ENCODE data around the gene DDO. TPM values are rescaled to one million over a fixed set of nuclear protein-coding genes. Genes with fewer than 3 reads are reported as not detected.

The DDO gene
- polyA plus RNA-seq, 1 donor (not counting 4 experiments of a cell fraction or from before 2014, with no cell fraction given): not detected

DNA sequence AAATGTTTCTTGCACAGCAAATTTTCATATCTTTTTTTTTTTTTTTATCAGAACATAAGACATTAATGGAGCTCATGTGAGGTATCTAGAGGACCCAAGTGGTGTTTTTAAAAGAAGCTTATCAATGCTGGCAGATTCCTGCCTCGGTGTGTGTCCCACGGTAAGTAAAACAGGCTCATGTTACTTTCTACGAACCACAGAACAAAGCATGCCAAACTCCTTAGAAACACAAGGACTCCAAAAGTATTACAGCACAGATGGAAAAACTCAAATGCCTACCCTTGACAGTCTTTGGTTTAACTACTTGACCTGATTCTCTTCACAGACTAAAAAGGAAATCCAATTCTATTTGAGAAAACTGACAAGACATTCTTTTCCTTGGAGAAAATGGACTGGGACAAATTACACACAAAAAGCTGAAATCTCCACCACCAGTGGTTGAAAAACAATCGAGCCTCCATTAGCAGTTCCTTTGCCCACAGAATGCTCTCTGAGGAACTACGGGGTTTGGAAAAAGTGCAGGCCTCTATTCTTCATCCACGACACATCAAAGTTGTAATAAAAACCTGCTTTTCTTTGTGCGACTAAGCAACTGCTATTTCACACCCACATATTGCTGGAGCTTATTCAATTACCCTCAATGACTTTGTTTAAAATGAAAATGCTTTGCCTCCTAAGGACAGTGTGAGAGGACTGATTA lies 62.7 kb downstream of the DDO start:
- no peak overlapping the region for H3K4me3 ChIP-seq (ENCODE audit: control insufficient read depth in 2 of 3, extremely low read depth in 1 of 3, insufficient read depth in 2 of 3, low read depth in 1 of 3, low read length in 3 of 3)
- H3K9ac ChIP-seq (ENCODE audit: control insufficient read depth, extremely low read depth, insufficient read depth, low read length): no peak overlapping the region
- H3K4me2 ChIP-seq (ENCODE audit: control insufficient read depth, extremely low read depth, insufficient read depth, low read depth, low read length): no peak overlapping the region
- H3K9me1 ChIP-seq (ENCODE audit: control insufficient read depth, extremely low read depth, insufficient read depth, low read length): no peaks in the 10 kb centered on the region
- no peak overlapping the region for H3K27ac ChIP-seq (ENCODE audit: control insufficient read depth, insufficient read depth, low read length)
- no peaks in the 10 kb centered on the region for H3K4me1 ChIP-seq (ENCODE audit: control insufficient read depth, extremely low read depth, insufficient read depth, low read length)
- no peaks in the 10 kb centered on the region for H3K79me2 ChIP-seq (ENCODE audit: control insufficient read depth, insufficient read depth, low read length)
- FAIRE-seq (no peak), DNase-seq (ENCODE audit: low read depth, low spot score) (no peak)
- no peaks in the 10 kb centered on the region for H3K36me3 ChIP-seq (ENCODE audit: control insufficient read depth in 2 of 2, extremely low read depth in 1 of 2, insufficient read depth in 2 of 2, low read length in 2 of 2)
- H3K9me3 ChIP-seq (ENCODE audit: control insufficient read depth, low read depth, low read length): no peaks in the 10 kb centered on the region
- H4K20me1 ChIP-seq (ENCODE audit: control insufficient read depth, extremely low read depth, insufficient read depth, low read length): no peaks in the 10 kb centered on the region
- no peak overlapping the region for H2AFZ ChIP-seq (ENCODE audit: control insufficient read depth, low read length)
- no peak for TF ChIP-seq CTCF (optimal IDR thresholded peaks at IDR 0.05 in 1 of 3, IDR thresholded peaks at IDR 0.05 in 1 of 3, conservative IDR thresholded peaks at IDR 0.05 in 1 of 3; ENCODE audit: extremely low read depth in 1 of 3, insufficient read depth in 2 of 3, low read length in 3 of 3)
- no peak for TF ChIP-seq EZH2 (IDR thresholded peaks at IDR 0.05; ENCODE audit: low read length)
- dilution Hi-C loops (cut with MboI; ENCODE audit: extremely low pct_ligation_motif_present, low sequenced_read_pairs): no loop called here
- H3K27me3 ChIP-seq (ENCODE audit: control insufficient read depth, extremely low read depth, insufficient read depth, low read length): peaks cover 22% of the 10 kb centered on the region

- Histone ChIP-seq H3K79me2 (ENCODE audit: control insufficient read depth, insufficient read depth, low read length) (no peaks in the 10 kb centered on the region), H3K27me3 (ENCODE audit: control insufficient read depth, extremely low read depth, insufficient read depth, low read length) (peaks cover 15% of the 10 kb centered on the region), H3K36me3 (ENCODE audit: control insufficient read depth in 2 of 2, extremely low read depth in 1 of 2, insufficient read depth in 2 of 2, low read length in 2 of 2) (no peaks in the 10 kb centered on the region), H3K27ac (ENCODE audit: control insufficient read depth, insufficient read depth, low read length) (no peak overlapping the region), H3K9ac (ENCODE audit: control insufficient read depth, extremely low read depth, insufficient read depth, low read length) (no peak overlapping the region), H3K9me1 (ENCODE audit: control insufficient read depth, extremely low read depth, insufficient read depth, low read length) (no peaks in the 10 kb centered on the region), H3K4me2 (ENCODE audit: control insufficient read depth, extremely low read depth, insufficient read depth, low read depth, low read length) (no peak overlapping the region), H4K20me1 (ENCODE audit: control insufficient read depth, extremely low read depth, insufficient read depth, low read length) (no peaks in the 10 kb centered on the region), H2AFZ (ENCODE audit: control insufficient read depth, low read length) (no peak overlapping the region), H3K9me3 (ENCODE audit: control insufficient read depth, low read depth, low read length) (no peaks in the 10 kb centered on the region), H3K4me1 (ENCODE audit: control insufficient read depth, extremely low read depth, insufficient read depth, low read length) (no peaks in the 10 kb centered on the region), H3K4me3 (ENCODE audit: control insufficient read depth in 2 of 3, extremely low read depth in 1 of 3, insufficient read depth in 2 of 3, low read depth in 1 of 3, low read length in 3 of 3) (no peak overlapping the region)
- no peak for DNase-seq (ENCODE audit: low read depth, low spot score)
- dilution Hi-C loops (cut with MboI; ENCODE audit: extremely low pct_ligation_motif_present, low sequenced_read_pairs): no loop called here
- no peak for TF ChIP-seq EZH2 (IDR thresholded peaks at IDR 0.05; ENCODE audit: low read length)
- TF ChIP-seq CTCF (optimal IDR thresholded peaks at IDR 0.05 in 1 of 3, IDR thresholded peaks at IDR 0.05 in 1 of 3, conservative IDR thresholded peaks at IDR 0.05 in 1 of 3; ENCODE audit: extremely low read depth in 1 of 3, insufficient read depth in 2 of 3, low read length in 3 of 3): no peak
- no peak for FAIRE-seq
Observed at GRCh38 chr6:110351986-110352385, 63.4 kb downstream of the DDO start.
